ENCODE data around the gene AUTS2. TPM values are rescaled to one million over a fixed set of nuclear protein-coding genes. Genes with fewer than 3 reads are reported as not detected.

AUTS2 gene
- total RNA-seq, 1 donor from 2014 or later, result 80.6 TPM

DNA sequence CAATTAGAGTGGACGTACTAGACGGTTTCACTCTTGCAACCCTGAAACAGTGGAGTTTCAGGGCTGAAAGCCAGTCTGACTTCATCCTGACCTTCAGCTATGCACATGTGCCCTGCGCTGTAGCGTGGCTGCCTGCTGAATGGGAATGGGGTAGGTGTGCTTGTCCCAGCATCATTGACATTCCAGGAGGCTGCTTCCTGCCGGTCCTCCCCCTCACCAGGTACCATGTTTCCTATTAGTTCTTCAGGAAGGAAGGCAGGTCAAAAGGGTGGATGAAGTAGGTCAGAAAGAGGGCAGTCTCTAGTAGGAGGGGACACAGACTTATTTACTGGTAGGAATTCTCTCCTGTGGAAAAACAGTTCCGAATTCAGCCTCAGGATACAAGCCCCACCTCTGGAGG is 981.9 kb downstream of the AUTS2 start:
- Mint-ChIP-seq H3K36me3 (ENCODE audit: unreplicated experiment) (peaks cover 5% of the 10 kb centered on the region), H3K4me3 (ENCODE audit: unreplicated experiment) (no peak overlapping the region), H3K27me3 (ENCODE audit: unreplicated experiment) (no peaks in the 10 kb centered on the region), H3K9me3 (ENCODE audit: unreplicated experiment) (no peaks in the 10 kb centered on the region), H3K4me1 (ENCODE audit: unreplicated experiment) (peaks cover 41% of the 10 kb centered on the region), H3K27ac (ENCODE audit: unreplicated experiment) (no peak overlapping the region)
- TF ChIP-seq, protein P1, sequence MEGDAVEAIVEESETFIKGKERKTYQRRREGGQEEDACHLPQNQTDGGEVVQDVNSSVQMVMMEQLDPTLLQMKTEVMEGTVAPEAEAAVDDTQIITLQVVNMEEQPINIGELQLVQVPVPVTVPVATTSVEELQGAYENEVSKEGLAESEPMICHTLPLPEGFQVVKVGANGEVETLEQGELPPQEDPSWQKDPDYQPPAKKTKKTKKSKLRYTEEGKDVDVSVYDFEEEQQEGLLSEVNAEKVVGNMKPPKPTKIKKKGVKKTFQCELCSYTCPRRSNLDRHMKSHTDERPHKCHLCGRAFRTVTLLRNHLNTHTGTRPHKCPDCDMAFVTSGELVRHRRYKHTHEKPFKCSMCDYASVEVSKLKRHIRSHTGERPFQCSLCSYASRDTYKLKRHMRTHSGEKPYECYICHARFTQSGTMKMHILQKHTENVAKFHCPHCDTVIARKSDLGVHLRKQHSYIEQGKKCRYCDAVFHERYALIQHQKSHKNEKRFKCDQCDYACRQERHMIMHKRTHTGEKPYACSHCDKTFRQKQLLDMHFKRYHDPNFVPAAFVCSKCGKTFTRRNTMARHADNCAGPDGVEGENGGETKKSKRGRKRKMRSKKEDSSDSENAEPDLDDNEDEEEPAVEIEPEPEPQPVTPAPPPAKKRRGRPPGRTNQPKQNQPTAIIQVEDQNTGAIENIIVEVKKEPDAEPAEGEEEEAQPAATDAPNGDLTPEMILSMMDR (IDR thresholded peaks at IDR 0.05), result no peak
- no peak for DNase-seq (ENCODE audit: extremely low spot score, unreplicated experiment)

DNA sequence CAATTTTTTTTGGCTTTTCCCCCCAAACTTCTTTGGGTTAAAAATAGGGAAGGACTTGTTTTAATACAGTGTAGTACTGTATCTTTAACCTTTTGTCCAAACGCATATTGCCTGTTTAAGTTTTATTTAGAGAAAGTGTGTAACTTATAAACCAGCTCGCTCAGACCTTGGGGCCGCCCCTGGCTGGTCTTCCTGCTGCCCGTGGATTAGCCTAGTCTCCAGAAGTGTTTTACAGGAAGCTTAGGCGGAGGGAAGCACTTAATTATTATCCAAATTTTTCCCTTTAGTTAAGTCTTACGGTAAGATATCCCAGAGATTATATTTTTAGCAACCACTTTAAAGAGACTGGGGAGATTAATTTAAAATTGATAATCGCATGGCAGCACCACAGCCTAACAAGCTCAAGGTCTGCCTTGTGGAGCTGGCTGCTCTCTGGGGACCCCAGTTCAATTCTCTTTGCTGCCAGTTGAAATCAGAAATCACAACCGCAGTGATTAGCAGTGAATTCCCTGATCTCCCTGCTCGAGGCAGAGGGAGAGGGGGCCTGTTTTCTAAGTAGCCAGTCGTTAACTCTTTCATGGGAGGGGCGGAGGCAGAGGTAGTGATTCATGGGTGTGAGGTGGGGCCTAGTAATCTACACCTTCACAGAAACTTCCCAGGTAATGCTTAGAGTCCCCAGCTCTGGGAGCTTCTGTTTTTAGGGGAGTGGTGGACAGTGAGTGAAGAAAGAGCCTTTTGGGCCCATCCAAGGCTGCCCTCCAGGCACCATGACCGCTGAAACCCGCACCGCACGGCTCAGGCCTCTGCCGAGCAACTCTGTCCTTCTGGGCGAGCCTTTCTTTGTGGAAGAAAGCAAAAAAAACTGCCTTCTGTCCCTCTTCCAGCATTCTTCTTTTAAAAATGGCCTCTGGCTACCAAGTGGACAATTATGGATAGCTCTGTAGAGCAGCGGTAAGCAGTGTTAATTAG is 984.9 kb downstream of the AUTS2 start:
- Mint-ChIP-seq H3K4me3 (ENCODE audit: unreplicated experiment) (no peak overlapping the region), H3K27me3 (ENCODE audit: unreplicated experiment) (no peaks in the 10 kb centered on the region), H3K4me1 (ENCODE audit: unreplicated experiment) (peaks cover 48% of the 10 kb centered on the region), H3K9me3 (ENCODE audit: unreplicated experiment) (no peaks in the 10 kb centered on the region), H3K36me3 (ENCODE audit: unreplicated experiment) (peaks cover 2% of the 10 kb centered on the region), H3K27ac (ENCODE audit: unreplicated experiment) (peak overlapping the region; percentile 74)
- TF ChIP-seq, protein P1 (IDR thresholded peaks at IDR 0.05), result no peak
- no peak for DNase-seq (ENCODE audit: extremely low spot score, unreplicated experiment)

DNA sequence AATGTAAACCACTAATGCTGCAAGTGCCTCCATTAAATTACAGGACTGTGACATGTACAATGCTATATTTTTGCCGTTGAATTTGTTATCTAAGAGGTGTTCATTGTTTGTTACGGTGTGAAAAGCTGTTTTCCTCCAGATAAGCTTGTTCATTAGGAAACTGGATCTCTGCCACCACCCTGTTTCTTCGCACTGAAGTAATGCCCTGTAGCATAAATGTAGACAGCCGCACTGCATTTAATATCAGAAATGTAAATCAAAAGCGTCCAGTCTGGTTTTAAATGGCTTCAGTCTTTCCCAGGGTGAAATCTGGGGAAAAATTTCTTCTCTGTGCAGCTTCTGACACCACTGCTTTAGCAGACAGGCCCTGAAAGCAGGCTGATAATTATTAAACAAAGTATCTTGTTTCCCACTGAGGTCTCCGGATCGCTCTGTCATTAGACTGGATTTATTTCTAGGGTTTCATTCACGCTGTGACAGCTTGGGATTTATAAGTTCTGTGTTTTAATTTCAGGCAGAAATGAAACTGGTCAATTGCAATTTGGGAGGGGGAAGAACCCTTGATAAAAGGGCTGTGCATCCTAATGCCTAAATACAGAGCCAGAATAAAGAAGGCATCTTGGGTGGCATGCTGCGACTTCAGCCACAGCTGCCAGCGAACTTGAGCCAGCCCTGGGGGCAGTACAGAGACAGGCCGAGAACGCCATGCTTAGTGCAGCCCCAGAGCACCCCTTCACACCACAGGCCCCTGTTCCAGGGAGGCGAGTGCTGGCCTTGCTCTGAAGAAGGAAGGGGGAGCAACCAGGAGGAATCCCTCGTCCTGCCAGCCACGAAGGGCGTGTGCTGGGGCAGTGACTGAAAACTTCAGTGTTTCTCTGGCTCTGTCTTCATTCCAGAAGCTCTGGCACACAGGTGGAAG is 985.9 kb downstream of the AUTS2 start:
- no peak overlapping the region for H3K4me3 Mint-ChIP-seq (ENCODE audit: unreplicated experiment)
- no peaks in the 10 kb centered on the region for H3K9me3 Mint-ChIP-seq (ENCODE audit: unreplicated experiment)
- TF ChIP-seq, protein P1 (IDR thresholded peaks at IDR 0.05), result no peak
- peaks cover 2% of the 10 kb centered on the region for H3K36me3 Mint-ChIP-seq (ENCODE audit: unreplicated experiment)
- H3K27me3 Mint-ChIP-seq (ENCODE audit: unreplicated experiment), result no peaks in the 10 kb centered on the region
- peaks cover 48% of the 10 kb centered on the region for H3K4me1 Mint-ChIP-seq (ENCODE audit: unreplicated experiment)
- DNase-seq (ENCODE audit: extremely low spot score, unreplicated experiment), result no peak
- H3K27ac Mint-ChIP-seq (ENCODE audit: unreplicated experiment), result peak overlapping the region; percentile 53

DNA sequence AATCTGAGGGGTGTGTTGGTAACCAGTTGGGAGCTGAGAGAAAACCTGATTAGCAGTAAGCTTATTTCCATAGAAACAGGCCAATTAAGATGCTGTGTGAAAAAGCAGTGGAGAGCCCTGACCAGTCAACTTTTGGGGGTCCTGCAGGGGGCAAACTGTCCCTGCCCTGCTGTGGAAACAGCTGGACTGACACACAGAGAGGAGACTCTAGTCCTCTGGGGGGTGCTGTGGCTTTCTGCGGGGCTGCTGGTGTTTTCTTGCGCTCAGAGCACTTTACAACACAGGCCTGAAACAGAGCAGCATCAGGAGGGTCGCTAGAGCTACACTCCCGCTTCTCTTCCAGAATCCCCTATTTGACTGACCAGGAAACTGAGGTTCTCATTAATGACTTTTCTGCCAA is 986.8 kb downstream of the AUTS2 start:
- Mint-ChIP-seq H3K27me3 (ENCODE audit: unreplicated experiment) (no peaks in the 10 kb centered on the region), H3K4me1 (ENCODE audit: unreplicated experiment) (peaks cover 47% of the 10 kb centered on the region), H3K9me3 (ENCODE audit: unreplicated experiment) (no peaks in the 10 kb centered on the region), H3K4me3 (ENCODE audit: unreplicated experiment) (no peak overlapping the region), H3K36me3 (ENCODE audit: unreplicated experiment) (peaks cover 2% of the 10 kb centered on the region), H3K27ac (ENCODE audit: unreplicated experiment) (no peak overlapping the region)
- TF ChIP-seq, protein P1 (IDR thresholded peaks at IDR 0.05), result no peak
- DNase-seq (ENCODE audit: extremely low spot score, unreplicated experiment), result no peak
